Vagina (tissue), 2 donors: ENCODE data around the gene ZNF385B. TPM values are rescaled to one million over a fixed set of nuclear protein-coding genes. Genes with fewer than 3 reads are reported as not detected.

Experiments
- DNase-seq, 2 donors: peaks; one replicate each; pipeline ENCODE4 v3.0.0-alpha.2; 2017; ENCODE audit errors: extremely low spot score in 2 of 2
- H3K27ac ChIP-seq: fragments of 200-600 bp; sonication (generic); one replicate; pipeline ENCODE4 v1.5.1; 2019
- H3K27me3 ChIP-seq: fragments of 200-600 bp; sonication (generic); one replicate; pipeline ENCODE4 v1.5.1; 2019
- H3K36me3 ChIP-seq, 2 donors: fragments of 200-600 bp; sonication (generic); one replicate each; pipeline ENCODE4 v1.5.1; 2017 to 2019
- H3K4me1 ChIP-seq: fragments of 200-600 bp; sonication (generic); one replicate; pipeline ENCODE4 v1.5.1; 2019
- H3K4me3 ChIP-seq, 2 donors: fragments of 200-600 bp; sonication (generic); 1 replicate in 1 of 2; 2 replicates in 1 of 2; pipeline ENCODE4 v1.5.1; 2016 to 2019
- H3K9me3 ChIP-seq: fragments of 200-600 bp; sonication (generic); one replicate; pipeline ENCODE4 v1.5.1; 2019
- CTCF ChIP-seq, 3 experiments: fragments of 450-650 bp in 2 of 3; fragments of 200-600 bp in 1 of 3; sonication (generic) in 1 of 3; IDR thresholded peaks; one replicate each; pipeline ENCODE4 v1.5.1; 2017 to 2019; ENCODE audit warnings: antibody characterized with exemption in 3 of 3, mild to moderate bottlenecking in 2 of 3, moderate library complexity in 2 of 3
- POLR2A ChIP-seq, 2 donors: fragments of 450-650 bp; IDR thresholded peaks; one replicate each; pipeline ENCODE4 v1.6.1; 2017; ENCODE audit warnings: antibody characterized with exemption in 2 of 2, mild to moderate bottlenecking in 2 of 2, moderate library complexity in 2 of 2
- POLR2AphosphoS5 ChIP-seq, 2 donors: sonication (generic); formaldehyde crosslinking; IDR thresholded peaks; one replicate each; pipeline ENCODE4 v1.9.0; 2017; ENCODE audit warnings: antibody characterized with exemption in 2 of 2, mild to moderate bottlenecking in 2 of 2, low read depth in 1 of 2; ENCODE audit not compliant: insufficient read depth in 1 of 2
- intact Hi-C: fragments of 100-400 bp; cut with DNase I; formaldehyde crosslinking; loops from one replicate; pipeline ENCODE4 v1.15.1; 2023
- total RNA-seq: library from RNA; depleted of rRNA; stranded (reverse); fragments of >200 nt; gene quantifications from one replicate; pipeline ENCODE4 v1.2.3, GENCODE V29; 2016

Gene ZNF385B
- total RNA-seq, 1 donor from 2014 or later: 11.5 TPM

GRCh38 chr2:179811042-179811441 is 50.4 kb downstream of the ZNF385B start:
- H3K4me1 ChIP-seq: no peaks in the 10 kb centered on the region
- DNase-seq: no peak
- no peaks in the 10 kb centered on the region for H3K27me3 ChIP-seq
- no peak overlapping the region for H3K27ac ChIP-seq
- no peaks in the 10 kb centered on the region for H3K9me3 ChIP-seq
- no peak overlapping the region for H3K4me3 ChIP-seq
- TF ChIP-seq CTCF (IDR thresholded peaks at IDR 0.05) (no peak), POLR2A (IDR thresholded peaks at IDR 0.05) (no peak), POLR2AphosphoS5 (IDR thresholded peaks at IDR 0.05; ENCODE audit: insufficient read depth in 1 of 2, low read depth in 1 of 2) (no peak)
- H3K36me3 ChIP-seq: no peaks in the 10 kb centered on the region
- intact Hi-C loops: no loop called here

- Histone ChIP-seq H3K27me3 (no peaks in the 10 kb centered on the region), H3K27ac (no peak overlapping the region), H3K4me3 (no peak overlapping the region), H3K4me1 (no peaks in the 10 kb centered on the region), H3K36me3 (no peaks in the 10 kb centered on the region), H3K9me3 (no peaks in the 10 kb centered on the region)
- intact Hi-C loops: no loop called here
- DNase-seq: no peak
- no peak for TF ChIP-seq CTCF (IDR thresholded peaks at IDR 0.05)
Observed at GRCh38 chr2:179809606-179810005, 51.8 kb downstream of the ZNF385B start.

- DNase-seq: no peak
- H3K27ac ChIP-seq: no peak overlapping the region
- TF ChIP-seq CTCF (IDR thresholded peaks at IDR 0.05) (no peak), POLR2A (IDR thresholded peaks at IDR 0.05) (no peak), POLR2AphosphoS5 (IDR thresholded peaks at IDR 0.05; ENCODE audit: insufficient read depth in 1 of 2, low read depth in 1 of 2) (no peak)
- H3K36me3 ChIP-seq: no peaks in the 10 kb centered on the region
- intact Hi-C loops: no loop called here
- H3K4me3 ChIP-seq: no peak overlapping the region
- no peaks in the 10 kb centered on the region for H3K27me3 ChIP-seq
- no peaks in the 10 kb centered on the region for H3K9me3 ChIP-seq
- H3K4me1 ChIP-seq: no peaks in the 10 kb centered on the region
Observed at GRCh38 chr2:179805001-179805400, 56.4 kb downstream of the ZNF385B start.

GRCh38 chr2:179804206-179804605 is 57.2 kb downstream of the ZNF385B start:
- no peaks in the 10 kb centered on the region for H3K27me3 ChIP-seq
- no peak for DNase-seq
- H3K36me3 ChIP-seq: no peaks in the 10 kb centered on the region
- no peaks in the 10 kb centered on the region for H3K4me1 ChIP-seq
- intact Hi-C loops: no loop called here
- H3K27ac ChIP-seq: no peak overlapping the region
- TF ChIP-seq POLR2A (IDR thresholded peaks at IDR 0.05) (no peak), CTCF (IDR thresholded peaks at IDR 0.05) (no peak), POLR2AphosphoS5 (IDR thresholded peaks at IDR 0.05; ENCODE audit: insufficient read depth in 1 of 2, low read depth in 1 of 2) (no peak)
- H3K9me3 ChIP-seq: no peaks in the 10 kb centered on the region
- no peak overlapping the region for H3K4me3 ChIP-seq

GRCh38 chr2:179802051-179802882 is 59.1 kb downstream of the ZNF385B start:
- Histone ChIP-seq H3K9me3 (no peaks in the 10 kb centered on the region), H3K36me3 (no peaks in the 10 kb centered on the region), H3K4me3 (no peak overlapping the region), H3K4me1 (no peaks in the 10 kb centered on the region), H3K27ac (no peak overlapping the region), H3K27me3 (no peaks in the 10 kb centered on the region)
- intact Hi-C loops: no loop called here
- no peak for DNase-seq
- no peak for TF ChIP-seq POLR2AphosphoS5 (IDR thresholded peaks at IDR 0.05; ENCODE audit: insufficient read depth in 1 of 2, low read depth in 1 of 2)
- TF ChIP-seq CTCF (IDR thresholded peaks at IDR 0.05): no peak
- no peak for TF ChIP-seq POLR2A (IDR thresholded peaks at IDR 0.05)
